Liver (tissue), 3 donors: Measurements from ENCODE around the gene ALPK3.

ENCODE experiments used
- FOXA1 ChIP-seq: IDR thresholded peaks from 2 replicates; pipeline ENCODE4 v1.6.1; 2016; ENCODE audit warnings: antibody characterized with exemption
- GABPA ChIP-seq, 2 donors: IDR thresholded peaks in 1 of 2; conservative IDR thresholded peaks in 1 of 2; 2 replicates each; pipeline ENCODE4 v1.6.1; 2016; ENCODE audit warnings: antibody characterized with exemption in 2 of 2, mild to moderate bottlenecking in 1 of 2, moderate library complexity in 1 of 2
- HNF4G ChIP-seq: IDR thresholded peaks from 2 replicates; pipeline ENCODE4 v1.6.1; 2016; ENCODE audit warnings: antibody characterized with exemption
- RAD21 ChIP-seq, 2 donors: IDR thresholded peaks; 2 replicates each; pipeline ENCODE4 v1.6.1; 2016; ENCODE audit warnings: antibody characterized with exemption in 2 of 2, mild to moderate bottlenecking in 2 of 2
- SP1 ChIP-seq: IDR thresholded peaks from 2 replicates; pipeline ENCODE4 v1.6.1; 2018; ENCODE audit warnings: antibody characterized with exemption, mild to moderate bottlenecking
- TAF1 ChIP-seq: conservative IDR thresholded peaks from 2 replicates; pipeline ENCODE4 v1.6.1; 2016; ENCODE audit warnings: antibody characterized with exemption, mild to moderate bottlenecking
- YY1 ChIP-seq: IDR thresholded peaks from 2 replicates; pipeline ENCODE4 v1.6.1; 2016; ENCODE audit warnings: antibody characterized with exemption, mild to moderate bottlenecking
- TF ChIP-seq, protein P1 (sequence below): fragments of 150-350 bp; IDR thresholded peaks from 2 replicates; pipeline ENCODE4 v1.5.1; 2017; ENCODE audit warnings: improper control_type of control experiment, low read depth, low read length; ENCODE audit not compliant: missing input control
- TF ChIP-seq, protein P2 (sequence below): IDR thresholded peaks from 2 replicates; pipeline ENCODE4 v1.6.1; 2016; ENCODE audit warnings: antibody characterized with exemption, mild to moderate bottlenecking
- TF ChIP-seq, protein P3 (sequence below): IDR thresholded peaks from 2 replicates; pipeline ENCODE4 v1.6.1; 2016; ENCODE audit warnings: antibody characterized with exemption
- TF ChIP-seq, protein P4 (sequence below): IDR thresholded peaks from 2 replicates; pipeline ENCODE4 v1.6.1; 2016; ENCODE audit warnings: antibody characterized with exemption
- donor health status: healthy.
- donor health status: healthy.

DNA sequence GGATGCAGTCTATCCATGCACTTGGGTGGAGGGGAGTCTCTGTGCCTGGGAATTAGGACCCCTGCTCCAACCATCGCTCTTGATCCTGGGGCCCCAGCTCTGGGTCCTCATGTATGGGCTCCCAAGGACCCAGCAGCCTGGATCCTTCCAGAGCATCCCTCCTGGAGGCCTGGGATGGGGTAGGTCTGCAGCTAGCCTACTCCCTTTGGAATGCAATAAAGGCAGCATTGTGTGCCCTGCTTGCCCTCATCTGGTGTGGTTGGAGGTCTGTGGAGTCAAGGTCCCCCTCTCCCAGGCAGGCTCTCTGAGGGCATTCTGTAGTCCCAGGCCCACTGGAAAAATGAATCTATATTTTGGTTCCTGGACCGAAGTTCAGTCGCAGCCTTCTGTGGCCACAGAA, 52.4 kb downstream of the ALPK3 start:
- TF ChIP-seq, protein P1, sequence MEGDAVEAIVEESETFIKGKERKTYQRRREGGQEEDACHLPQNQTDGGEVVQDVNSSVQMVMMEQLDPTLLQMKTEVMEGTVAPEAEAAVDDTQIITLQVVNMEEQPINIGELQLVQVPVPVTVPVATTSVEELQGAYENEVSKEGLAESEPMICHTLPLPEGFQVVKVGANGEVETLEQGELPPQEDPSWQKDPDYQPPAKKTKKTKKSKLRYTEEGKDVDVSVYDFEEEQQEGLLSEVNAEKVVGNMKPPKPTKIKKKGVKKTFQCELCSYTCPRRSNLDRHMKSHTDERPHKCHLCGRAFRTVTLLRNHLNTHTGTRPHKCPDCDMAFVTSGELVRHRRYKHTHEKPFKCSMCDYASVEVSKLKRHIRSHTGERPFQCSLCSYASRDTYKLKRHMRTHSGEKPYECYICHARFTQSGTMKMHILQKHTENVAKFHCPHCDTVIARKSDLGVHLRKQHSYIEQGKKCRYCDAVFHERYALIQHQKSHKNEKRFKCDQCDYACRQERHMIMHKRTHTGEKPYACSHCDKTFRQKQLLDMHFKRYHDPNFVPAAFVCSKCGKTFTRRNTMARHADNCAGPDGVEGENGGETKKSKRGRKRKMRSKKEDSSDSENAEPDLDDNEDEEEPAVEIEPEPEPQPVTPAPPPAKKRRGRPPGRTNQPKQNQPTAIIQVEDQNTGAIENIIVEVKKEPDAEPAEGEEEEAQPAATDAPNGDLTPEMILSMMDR = no peak
- no peak for TF ChIP-seq HNF4G
- TF ChIP-seq, protein P2, sequence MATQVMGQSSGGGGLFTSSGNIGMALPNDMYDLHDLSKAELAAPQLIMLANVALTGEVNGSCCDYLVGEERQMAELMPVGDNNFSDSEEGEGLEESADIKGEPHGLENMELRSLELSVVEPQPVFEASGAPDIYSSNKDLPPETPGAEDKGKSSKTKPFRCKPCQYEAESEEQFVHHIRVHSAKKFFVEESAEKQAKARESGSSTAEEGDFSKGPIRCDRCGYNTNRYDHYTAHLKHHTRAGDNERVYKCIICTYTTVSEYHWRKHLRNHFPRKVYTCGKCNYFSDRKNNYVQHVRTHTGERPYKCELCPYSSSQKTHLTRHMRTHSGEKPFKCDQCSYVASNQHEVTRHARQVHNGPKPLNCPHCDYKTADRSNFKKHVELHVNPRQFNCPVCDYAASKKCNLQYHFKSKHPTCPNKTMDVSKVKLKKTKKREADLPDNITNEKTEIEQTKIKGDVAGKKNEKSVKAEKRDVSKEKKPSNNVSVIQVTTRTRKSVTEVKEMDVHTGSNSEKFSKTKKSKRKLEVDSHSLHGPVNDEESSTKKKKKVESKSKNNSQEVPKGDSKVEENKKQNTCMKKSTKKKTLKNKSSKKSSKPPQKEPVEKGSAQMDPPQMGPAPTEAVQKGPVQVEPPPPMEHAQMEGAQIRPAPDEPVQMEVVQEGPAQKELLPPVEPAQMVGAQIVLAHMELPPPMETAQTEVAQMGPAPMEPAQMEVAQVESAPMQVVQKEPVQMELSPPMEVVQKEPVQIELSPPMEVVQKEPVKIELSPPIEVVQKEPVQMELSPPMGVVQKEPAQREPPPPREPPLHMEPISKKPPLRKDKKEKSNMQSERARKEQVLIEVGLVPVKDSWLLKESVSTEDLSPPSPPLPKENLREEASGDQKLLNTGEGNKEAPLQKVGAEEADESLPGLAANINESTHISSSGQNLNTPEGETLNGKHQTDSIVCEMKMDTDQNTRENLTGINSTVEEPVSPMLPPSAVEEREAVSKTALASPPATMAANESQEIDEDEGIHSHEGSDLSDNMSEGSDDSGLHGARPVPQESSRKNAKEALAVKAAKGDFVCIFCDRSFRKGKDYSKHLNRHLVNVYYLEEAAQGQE = no peak
- no peak for TF ChIP-seq FOXA1
- TF ChIP-seq, protein P3, sequence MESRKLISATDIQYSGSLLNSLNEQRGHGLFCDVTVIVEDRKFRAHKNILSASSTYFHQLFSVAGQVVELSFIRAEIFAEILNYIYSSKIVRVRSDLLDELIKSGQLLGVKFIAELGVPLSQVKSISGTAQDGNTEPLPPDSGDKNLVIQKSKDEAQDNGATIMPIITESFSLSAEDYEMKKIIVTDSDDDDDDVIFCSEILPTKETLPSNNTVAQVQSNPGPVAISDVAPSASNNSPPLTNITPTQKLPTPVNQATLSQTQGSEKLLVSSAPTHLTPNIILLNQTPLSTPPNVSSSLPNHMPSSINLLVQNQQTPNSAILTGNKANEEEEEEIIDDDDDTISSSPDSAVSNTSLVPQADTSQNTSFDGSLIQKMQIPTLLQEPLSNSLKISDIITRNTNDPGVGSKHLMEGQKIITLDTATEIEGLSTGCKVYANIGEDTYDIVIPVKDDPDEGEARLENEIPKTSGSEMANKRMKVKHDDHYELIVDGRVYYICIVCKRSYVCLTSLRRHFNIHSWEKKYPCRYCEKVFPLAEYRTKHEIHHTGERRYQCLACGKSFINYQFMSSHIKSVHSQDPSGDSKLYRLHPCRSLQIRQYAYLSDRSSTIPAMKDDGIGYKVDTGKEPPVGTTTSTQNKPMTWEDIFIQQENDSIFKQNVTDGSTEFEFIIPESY = no peak
- TF ChIP-seq TAF1 = no peak
- TF ChIP-seq GABPA (IDR thresholded peaks at IDR 0.05 in 1 of 2, conservative IDR thresholded peaks at IDR 0.05 in 1 of 2) = no peak
- no peak for TF ChIP-seq YY1
- TF ChIP-seq RAD21 (IDR thresholded peaks at IDR 0.05) = no peak
- no peak for TF ChIP-seq SP1
- TF ChIP-seq, protein P4, sequence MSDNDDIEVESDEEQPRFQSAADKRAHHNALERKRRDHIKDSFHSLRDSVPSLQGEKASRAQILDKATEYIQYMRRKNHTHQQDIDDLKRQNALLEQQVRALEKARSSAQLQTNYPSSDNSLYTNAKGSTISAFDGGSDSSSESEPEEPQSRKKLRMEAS = no peak
